IPS-NIHi11 (cell line): ENCODE data around the gene ARHGEF17.

ENCODE experiments used
- DNase-seq: peaks from one replicate; pipeline ENCODE4 v3.0.0; 2012; ENCODE audit warnings: mixed read lengths, low spot score

ARHGEF17 gene

GRCh38 chr11:73406131-73406530 is 98.1 kb downstream of the ARHGEF17 start:
- DNase-seq: no peak

- DNase-seq: no peak
Measured at GRCh38 chr11:73406619-73407018, 98.5 kb downstream of the ARHGEF17 start.

DNA sequence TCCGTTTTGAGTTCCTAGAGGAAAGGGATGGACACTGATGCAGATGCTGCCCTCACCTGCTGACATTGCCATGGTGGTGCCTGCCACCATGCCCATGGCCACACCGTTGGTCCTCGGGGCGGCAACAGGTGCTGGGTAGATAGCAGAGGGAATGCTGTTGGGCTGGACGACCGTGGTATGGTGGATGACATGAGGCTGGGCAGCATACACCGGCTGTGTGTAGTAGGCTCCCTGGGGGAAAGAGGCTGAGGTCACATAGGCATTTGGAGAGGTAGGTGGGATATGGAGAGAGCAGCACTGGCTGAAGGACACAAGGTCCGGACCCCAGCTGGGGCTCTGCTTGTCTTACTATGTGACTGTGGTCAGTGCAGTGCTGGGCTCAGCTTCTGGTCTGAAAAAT is 101.4 kb downstream of the ARHGEF17 start:
- DNase-seq: no peak

GRCh38 chr11:73410627-73411026 is 102.6 kb downstream of the ARHGEF17 start:
- no peak for DNase-seq

GRCh38 chr11:73411031-73411430 is 103.0 kb downstream of the ARHGEF17 start:
- DNase-seq: no peak

DNA sequence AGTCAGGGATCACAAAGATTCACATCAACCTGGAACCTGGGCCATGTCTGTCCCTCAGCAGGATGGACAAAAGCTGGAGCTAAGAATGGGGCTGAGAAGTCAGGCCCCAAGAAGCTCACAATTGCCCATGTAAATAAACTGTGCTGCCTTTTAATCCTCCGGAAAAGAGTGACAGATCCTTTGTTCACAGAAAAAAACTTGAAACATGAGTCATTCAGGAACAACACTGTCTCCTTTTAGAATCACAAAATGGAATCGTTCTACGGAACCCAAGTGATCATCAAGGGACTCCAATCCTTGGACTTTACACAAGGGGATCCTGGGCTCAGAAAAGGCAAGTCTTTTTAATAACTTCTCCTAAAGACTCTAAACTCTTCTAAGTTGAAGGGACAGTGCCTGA is 104.2 kb downstream of the ARHGEF17 start:
- DNase-seq: no peak

DNA sequence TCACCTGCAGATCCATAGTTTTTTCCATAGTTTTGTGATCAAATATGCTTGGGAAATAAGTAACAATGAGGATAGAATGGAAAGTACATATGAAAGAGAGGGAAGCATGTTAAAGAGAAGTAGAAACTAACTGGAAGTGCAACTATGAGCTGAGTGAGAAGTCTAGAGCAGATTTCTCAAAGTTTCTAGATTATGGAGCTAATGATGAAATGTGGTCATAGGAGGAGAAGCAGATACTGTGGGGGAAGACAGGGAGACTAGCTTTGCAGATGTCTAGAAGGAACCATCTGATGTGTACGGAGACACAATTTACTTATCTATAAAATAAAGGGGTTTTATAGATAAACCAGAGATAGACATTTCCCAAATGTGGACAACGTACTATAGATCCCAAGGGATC is 105.2 kb downstream of the ARHGEF17 start:
- no peak for DNase-seq

GRCh38 chr11:73414977-73415651 is 107.0 kb downstream of the ARHGEF17 start:
- no peak for DNase-seq

DNA sequence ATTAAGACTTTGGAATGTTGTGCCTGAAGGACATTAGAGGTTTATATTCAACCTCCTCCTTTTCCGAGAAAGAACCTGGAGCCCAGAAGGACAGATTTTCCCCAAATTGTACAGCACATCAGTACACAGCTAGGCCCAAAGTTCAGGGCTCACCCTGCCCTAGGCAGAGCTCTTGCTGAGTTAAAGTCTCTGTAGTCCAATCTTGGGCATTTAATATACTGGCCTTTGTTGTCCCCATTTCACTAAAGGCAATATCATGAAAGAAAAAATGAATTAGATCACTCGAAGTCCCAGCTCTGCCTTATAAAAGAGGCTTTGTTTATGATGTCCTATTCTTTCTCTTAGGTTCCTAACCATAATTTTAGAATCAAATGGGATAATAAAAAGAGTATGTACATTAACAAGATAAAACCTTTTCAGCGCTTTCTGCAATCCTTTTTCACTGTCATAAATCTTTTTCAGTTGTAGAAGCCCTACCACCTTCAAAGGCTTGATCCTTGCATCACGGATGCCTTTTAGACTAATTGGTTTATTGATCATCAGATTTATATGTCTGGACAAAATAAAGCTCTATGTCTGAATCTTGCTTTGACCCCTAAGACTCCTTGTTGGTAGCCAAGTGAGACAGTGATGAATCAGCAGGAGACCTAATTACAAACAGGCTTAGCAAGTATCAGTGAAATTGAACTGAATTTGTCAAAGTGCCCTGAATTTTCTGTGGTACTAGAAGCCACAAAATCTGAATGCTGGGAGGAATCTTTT is 108.0 kb downstream of the ARHGEF17 start:
- DNase-seq: no peak

DNA sequence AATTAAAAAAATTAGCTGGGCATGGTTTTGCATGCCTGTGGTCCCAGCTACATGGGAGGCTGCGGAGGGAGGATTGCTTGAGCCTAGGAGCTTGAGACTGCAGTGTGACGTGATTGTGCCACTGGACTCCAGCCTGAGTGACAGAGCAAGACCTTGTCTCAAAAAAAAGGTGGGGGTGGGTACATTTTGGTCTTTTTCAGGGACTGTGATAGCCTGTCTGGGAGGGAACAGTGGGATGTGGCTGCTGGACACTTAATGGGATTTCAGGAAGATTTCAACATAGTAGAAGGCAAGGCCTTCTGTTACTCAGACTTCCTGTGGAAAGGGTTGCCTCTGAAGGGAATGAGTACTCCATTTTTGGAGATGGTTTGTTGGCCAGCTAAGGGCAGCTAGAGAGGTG is 108.7 kb downstream of the ARHGEF17 start:
- no peak for DNase-seq
